NCI-H2171 treated with DMSO at 0.1 percent for 48 hours (cell line): ENCODE results near the gene NKD1.

Experiments used
- DNase-seq: peaks from one replicate; lab custom pipeline; 2025; lab: John Stamatoyannopoulos, UW

Gene NKD1

DNA sequence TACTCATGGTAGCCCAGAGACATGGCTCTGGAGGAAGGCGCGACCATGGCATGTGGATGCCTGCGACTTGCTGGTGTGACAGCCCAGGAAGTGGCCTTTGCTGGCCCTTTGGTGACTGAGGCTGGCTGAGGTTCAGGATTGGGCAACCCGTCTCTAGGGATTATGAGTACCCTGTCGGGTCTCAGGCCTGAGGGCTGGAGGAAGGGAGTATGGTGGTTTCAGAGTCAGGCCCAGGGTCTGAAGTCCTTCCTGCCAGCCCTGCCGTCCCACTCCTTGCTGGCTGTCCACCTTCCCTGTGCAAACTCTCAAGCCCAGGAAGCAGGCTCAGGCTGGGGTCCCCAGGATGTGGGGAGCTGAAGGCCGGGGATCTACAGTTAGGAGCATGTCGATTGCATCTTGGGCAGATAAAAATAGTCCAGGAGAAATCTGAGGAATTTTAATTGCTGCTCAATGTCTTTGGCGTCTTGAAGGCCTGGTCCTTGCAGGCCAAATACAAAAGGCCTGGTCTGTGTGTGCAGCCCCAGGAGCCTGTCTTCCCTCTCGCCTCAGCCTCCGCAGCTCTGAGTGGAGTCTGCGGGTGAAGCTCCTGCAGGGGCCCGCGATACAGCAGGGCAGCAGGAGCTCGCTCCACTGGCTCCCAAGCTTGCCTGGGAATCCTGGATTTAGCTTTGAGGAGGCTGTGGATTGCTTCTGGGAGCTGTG lies 52.5 kb downstream of the NKD1 start:
- no peak for DNase-seq

DNA sequence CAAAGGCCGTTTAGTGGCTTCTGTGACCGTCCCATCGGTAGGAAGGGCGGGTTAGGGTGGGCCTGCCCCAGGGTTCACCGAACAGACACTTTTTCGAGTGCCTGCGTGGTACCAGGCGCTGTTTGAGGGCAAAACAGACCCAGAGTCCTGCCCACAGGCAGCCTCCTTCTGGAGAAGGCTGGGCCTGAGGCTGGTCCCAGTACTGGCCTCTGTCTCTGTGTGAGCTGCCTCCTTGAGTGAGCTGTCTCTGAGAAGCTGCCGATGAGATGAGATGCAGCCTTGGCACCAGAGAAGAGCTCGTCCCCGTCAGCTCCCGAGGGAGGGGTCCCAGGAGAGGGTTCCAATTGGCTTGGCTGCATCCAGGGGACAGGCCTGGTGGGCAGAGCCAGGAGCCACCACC lies 53.1 kb downstream of the NKD1 start:
- no peak for DNase-seq

DNA sequence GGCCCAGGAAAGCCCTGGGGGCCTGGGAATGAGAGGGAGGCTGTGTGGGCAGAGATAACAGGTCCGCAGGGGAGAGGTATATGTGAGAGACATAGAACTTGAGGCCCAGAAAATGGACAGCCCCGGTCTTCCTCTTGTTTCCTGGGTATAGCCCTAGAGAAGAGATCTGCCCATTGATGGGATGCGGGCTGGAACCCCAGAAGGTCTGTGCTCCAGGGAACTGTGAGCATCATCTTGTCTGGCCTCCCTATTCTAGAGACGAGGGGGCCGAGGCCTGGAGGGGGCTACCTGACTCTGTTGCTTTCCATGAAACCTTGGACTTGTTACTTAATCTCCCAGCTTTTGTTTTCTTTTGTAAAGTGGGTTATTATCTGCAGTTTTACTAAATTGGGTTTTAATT lies 53.9 kb downstream of the NKD1 start:
- no peak for DNase-seq

DNA sequence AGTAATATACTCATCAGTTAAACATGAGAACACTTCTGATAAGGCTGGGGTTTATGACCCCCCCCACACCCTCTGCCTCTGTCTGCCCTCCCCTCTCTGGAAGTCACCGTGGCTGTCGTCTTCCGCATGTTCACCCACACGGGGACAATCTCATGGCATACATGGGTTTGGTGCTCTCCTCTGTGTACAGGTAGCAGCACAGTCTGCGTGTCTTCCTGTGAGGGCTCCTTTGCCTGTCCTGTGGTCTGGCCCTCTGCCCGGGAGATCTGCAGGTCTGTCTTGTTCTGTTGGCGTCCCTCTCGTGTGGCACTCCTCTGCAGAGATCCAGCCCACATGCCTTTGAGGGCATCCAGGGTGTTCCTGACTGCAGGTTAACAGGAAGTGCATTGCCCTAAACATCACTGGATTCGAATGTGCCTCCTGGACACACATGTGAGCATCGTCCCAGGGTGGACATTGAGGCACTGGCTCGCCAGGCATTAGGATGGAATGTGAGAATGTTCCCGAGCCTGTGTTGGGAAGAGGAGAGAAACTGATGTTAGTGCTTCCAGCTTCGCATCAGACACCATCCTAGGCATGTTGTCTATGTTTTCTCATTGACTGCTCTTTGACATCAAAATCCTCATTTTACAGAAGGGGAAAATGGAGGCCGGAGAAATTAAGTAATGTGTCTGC lies 54.5 kb downstream of the NKD1 start:
- DNase-seq, result no peak

DNA sequence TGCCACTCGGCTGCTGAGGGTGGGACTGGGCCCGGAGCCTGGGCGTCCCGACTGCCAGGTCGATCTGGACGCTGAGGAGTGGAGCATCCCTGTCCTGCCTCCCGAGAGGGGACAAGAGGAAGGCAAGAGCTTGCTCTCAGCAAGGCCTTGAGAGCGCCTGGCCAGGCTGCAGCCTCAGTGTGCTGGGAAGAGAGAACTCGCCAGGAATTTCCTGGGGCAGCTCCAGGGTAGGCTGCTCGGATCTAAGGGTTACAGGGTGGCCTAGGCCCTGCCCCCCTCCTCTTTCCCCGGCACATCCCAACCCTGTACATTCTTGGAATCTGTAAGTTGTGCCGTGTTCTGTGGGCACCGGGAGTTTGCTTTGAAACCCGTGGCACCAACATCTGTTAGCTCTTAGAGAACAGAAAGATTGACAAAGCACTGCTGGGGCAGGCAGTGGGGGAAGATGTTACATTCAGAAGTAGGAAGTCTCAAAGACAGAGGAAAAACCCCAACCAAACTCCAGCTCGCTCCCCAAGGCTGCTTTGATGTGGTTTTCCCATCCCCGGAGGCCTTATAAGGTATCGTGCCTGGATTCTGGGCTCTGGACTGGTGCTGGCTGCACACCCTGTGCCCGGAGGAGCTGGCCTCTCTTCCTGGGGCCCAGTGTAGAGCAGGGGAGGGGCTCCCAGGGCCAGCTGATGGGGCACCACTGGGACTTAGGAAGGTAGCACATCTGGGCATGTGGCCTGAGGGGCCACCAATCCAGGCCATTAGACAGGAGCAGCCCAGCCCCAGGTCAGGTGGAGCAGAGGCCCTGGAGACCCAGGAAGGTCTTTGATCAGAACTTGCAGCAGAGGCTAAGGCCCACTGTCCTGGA lies 55.2 kb downstream of the NKD1 start:
- no peak for DNase-seq

DNA sequence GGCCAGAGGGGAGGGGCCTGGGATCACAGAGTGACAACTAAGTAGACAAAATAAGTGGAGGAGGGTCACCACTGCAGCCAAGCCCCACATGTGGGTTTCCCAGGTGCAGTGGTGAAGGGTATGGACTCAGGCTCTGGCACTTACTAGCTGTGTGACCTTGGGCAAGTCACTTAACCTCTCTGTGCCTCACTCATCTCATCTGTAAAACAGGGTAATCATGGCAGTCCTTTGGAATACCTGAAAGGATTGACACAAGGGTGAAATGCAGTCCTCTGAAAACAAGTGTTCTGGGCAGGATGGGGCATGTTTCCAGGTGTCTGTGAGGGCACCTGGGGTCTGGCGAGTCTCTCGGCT lies 55.8 kb downstream of the NKD1 start:
- DNase-seq, result no peak

DNA sequence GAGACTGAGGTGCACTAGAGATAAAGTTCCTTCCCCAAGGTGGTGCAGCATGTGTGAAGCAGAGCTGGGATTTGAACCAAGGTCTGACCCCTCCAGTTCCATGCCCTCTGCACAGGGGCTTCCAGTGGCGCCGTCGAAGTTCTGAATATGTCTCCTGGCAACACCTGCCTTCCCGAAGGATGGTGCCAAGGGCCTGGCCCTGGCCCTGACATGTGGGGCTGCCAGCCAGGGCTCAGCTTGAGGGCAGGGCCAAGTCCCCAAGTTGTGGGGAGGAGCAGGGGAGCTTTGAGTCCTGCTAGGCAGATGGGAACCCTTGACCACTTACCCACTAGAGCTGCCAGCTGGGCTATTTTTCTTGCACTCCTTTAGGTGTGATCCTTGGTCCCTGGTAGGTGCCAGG lies 56.4 kb downstream of the NKD1 start:
- DNase-seq, result no peak

DNA sequence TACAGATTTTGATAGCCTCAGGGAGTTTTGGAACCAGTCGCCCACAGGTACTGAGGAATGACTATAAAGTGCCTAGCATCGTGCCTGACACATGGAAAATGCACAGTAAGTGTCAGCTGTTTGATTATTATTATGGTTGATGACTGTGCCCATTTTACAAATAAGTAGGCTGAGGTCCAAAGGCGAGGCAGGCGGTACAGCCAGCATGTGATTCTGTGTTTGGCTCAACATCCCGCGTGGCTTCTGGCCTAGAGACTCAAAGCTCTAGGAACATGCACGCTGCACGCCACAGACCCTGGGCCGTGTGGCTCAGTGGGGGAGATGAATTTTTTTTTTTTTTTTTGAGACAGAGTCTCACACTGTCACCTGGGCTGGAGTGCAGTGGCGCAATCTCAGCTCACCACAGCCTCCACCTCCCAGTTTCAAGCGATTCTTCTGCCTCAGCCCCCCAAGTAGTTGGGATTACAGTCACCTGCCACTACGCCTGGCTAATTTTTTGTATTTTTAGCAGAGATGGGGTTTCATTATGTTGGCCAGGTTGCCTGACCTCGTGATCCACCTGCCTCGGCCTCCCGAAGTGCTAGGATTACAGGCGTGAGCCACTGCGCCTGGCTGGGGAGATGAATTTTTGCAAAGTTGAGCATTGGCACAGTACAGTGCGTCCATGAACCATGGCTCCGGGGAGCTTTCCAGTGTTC lies 57.7 kb downstream of the NKD1 start:
- no peak for DNase-seq

DNA sequence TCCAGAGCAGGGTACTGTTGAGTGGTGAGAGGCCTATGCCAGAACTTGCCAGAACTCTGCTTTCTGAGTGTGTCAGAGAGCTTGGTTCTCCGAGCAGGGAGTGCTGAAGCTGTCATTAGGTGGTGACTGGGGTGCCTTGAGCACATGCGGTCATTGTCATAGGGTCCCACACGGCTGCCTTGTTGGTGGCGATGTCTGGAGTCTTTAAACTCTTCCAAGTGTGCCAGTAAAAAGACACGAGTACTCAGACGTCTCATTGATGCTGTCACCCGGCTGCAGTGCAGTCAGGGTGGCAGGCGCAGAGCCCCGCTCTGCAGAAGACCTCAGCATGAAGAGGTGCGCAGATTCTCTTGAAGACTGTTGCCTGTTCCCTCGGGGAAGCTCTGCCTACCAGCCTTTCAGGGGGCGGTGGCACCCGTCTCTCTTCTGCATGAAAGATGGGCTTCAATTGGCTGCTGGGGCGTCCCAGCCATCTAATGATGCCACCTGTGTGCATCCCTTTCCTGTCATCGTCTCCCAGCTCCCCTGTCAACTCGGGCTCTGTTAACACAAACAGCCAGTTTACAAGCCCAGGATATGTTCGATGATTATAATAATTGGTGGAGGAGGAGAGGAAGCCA lies 58.3 kb downstream of the NKD1 start:
- no peak for DNase-seq

DNA sequence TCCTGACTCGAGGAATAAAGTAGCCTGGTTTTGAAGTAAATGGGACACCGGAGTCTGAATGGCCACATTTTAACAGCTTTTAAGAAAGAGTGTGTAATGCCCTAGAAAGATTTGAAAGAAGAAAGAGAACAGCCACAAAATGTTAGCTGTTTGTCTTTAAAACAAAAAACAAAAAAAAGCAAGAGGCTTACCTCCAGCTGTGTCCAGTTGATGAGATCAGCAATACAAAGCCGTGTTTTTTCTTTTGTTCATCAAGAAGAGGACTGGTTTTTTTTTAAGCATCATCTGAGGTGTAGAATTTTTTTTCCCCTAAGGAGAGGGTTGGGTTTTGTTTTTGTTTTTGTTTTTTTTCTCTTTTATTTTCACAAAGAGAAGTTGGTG lies 58.8 kb downstream of the NKD1 start:
- DNase-seq, result no peak

DNA sequence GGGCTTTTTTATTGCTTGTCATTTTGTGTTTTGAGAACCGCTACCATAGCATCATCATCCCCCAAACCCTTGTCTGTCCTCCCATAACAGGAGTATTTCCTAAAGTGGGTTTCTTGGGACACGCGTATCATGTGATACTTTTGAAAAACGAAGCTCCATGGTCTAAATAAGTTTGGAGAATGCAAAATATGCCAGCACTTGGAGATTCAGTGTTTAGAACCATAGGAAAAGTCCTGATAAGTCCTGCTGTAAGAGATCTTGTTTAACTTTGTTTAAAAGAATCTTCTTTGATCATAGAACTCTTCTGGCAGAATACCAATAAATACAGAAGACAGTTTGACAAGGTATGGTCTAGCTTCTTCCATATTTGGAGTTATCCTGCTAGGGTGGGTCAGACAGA lies 59.3 kb downstream of the NKD1 start:
- DNase-seq, result no peak

DNA sequence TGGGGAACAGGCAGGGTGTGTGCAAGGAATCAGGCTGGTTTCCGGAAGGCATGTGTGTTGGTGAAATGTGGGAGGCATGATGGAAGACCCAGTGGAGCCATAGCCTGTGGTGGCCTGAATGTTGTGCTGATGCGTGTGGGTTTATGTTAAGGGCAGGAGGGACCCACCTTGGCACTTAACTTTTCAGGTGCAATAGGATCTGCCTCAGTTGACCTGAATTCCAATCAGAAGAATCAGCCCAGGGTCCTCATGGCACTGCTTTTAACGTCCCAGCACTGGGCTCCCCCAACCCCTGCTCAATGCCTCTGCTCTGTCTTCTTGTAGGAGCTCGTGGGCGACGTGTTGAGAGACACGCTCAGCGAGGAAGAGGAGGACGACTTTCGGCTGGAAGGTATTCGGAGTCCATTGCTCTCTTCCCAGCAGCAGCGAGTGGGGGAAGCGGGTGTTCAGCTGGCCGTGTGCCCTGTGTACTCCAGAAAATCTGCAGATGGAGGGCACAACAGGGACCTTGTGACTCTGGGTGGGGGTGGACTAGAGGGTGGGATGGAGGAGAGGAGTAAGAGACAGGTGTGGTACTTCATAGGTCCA lies 59.9 kb downstream of the NKD1 start:
- DNase-seq, result no peak

DNA sequence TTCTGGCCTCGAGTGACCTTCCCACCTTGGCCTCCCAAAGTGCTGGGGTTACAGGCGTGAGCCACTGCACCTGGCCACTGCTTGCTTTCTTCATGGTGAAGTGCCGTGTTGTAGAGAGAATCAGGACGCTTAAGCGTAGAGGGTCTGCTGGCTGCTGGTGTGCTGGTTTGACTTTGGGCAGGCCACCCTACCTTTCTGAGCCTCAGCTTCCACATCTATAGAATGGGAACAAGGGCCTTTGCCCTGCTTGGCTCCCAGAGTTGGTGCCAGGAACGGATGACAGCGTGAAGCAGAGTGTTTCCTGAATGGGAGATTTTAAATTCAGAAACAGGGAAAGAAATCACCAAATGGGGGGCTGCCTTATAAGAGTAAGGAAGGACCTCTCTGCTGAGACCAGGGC lies 60.9 kb downstream of the NKD1 start:
- no peak for DNase-seq

DNA sequence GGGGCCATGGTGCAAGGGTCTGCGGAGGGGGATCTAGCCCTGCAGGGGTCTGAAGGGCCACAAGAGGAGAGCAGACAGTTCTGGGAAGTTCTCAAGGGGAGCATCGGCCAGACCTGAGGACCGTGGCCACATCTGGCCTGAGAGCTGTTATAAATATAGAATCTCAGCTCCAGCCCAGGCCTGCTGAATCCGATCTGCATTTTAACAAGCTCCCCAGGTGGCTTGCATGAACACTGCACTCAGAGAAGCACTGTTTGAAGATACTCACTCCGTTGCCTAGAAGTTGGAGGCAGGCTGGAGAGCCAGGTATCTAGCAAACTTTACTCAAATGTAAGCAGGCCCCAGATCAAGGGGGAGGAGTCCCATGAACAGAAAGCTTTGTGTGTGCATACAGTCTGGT lies 61.3 kb downstream of the NKD1 start:
- DNase-seq, result no peak

DNA sequence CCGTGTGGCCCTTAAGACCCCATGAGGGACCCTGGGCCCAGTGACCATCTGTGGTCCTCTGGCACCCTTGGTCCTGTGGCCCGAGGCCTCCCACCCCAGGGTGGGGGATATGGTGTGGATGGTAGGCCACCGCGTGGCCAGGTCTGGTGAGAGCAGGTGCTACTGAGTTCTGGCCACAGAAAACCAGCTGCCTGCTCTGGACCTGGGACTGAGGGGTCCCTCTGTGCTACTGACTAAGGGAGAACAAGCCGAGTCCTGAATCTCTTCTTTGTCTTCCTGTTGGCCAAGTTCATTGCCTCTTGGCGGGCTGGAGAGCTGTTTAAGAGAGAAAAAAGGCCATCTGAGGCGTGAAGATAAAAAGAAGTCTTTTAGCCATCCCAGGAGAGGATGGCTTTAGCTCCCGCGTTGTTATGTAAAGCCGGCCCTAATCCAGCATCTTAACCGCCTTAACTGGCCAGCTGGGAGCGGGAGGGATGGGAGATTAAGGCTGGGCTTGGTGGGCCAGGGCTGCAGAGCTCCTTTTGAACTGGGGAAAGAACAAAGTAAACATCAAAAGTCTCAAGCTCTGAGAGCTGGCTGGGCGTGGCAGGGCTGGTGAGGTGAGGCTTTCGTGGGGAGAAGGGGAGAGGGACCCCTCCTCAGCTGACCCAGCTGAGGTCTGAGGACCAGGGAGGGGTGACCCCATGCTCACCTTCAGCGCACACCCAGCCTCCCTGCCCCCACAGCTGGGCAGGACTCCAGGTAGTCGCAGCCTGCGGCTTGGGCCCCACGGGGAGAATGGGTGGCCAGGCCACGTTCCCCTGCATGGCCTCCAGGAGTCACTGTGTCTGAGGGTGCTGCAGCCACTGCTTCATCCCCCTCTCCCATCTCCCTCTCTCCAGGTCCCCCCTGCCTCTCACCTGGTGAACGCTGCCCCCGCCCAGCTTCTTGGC lies 62.4 kb downstream of the NKD1 start:
- no peak for DNase-seq

DNA sequence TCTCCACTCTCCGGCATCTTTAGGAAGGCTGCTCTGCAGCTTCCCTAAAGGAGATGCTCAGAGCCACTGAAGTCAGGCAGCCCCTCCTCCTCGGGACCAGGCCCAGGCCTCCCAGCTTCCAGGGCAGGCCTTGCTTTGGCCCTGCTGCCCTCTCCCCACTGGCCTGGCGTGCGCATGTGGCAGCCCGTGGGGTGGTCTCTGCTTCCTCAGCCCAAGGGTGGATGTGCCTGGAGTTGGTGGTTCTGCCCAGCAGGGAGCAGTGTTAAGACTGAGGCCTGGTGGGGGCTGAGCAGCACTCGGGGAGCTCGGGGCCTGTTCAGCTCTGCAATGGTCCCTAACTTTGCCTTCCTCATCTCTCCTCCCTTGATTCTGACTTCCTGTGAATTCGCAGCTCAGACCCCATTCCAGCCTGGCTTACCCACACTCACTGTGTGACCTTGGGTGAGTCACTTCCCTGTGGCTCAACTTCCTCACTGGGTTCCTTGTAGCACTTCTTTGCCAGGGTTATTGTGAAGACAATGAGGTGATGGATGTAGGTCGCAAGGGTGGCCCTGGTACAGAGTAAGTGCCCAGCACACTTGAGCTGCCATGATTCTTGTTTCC lies 63.2 kb downstream of the NKD1 start:
- no peak for DNase-seq

DNA sequence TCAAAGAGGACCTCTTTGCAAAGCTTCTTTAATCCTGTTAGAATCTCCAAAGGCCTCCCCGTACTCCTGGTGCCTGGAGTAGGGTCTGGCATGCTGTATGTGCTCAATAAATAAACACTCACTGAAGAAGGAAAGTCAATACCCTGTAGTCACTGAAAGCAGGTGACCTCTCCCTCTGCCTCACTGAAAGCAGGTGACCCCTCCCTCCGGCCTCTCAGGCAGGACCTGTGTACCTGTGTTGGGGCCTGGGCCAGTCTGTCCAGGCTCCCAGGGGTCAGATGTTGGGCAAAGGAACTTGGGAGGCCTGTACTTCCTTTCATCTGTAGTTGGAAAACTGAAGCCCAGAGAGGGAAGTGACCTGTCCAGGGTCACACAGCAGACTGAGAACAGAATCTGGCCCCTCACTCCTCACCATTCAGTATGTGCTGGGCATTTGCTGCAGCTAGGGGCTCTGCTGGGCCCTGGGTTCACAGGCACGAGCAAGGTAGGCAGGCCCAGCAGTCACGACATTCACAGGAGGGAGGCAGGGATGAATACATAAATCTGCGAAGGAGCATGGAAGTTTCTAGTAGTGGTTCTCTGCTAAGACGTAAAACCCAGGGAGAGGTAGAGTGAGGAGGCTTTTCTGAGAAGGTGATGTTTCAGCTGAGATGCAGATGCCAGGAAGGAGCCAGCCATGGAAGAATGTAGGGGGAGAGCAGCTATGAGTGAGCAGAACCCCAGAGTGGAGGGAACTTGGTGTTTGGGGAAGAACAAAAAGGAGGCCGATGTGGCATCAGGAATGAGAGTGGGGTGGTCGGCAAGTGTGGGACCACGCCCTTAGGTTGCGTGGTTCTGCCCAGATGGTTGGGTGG lies 64.0 kb downstream of the NKD1 start:
- DNase-seq, result no peak

DNA sequence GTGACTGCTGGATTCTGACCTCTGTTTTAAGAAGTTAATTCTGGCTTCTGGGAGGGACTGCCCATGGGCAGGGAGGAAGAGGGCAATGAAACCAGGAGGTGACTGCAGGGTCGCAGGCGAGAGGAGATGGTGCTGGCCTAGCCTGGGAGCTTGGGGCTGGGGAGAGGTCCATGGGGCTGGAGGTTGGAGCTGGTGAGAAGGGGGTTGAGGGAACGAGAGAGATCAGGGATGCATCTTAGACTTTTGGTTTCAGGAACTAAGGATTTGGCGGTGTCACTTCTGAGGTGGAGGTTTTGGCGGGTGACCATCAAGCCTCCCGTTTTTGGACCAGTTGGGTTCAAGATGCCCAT lies 64.6 kb downstream of the NKD1 start:
- no peak for DNase-seq

DNA sequence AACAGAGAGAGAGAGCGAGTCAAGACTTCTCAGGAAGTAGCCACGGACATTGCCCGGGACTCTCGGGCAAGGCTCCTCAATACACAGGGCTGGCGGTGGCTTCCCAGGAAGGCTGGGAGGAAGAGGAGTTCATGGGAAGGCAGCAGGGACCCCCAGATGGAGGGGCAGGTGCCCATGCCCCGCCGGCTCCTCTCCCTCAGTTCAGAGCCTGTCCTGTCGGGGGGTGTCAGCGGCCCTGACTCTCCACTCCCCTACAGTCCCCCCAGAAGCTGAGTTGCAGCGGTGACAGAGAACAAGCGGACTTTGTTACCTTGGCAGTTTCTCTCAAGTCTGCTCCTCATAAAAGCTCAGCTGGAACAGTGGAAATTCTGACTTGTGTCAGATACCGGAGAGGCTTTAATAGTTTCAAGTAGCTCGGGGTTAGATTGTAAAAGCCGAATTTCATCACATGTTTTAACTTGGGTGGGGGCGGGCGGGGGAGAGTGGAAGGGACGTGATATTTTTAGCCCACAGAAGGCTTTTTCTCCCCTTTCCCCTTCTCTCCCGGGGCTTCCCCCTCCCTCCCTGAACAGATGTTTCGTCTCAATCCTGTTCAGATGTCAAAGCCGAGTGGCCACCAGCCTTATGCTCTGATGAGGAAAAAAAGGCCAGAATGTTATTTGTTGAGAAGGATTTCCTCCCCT lies 65.2 kb downstream of the NKD1 start:
- DNase-seq, result peak; percentile 28
